GM12865 (cell line): ENCODE results near the gene EIF2A.

Experiments
- DNase-seq: peaks from one replicate; pipeline ENCODE4 v3.0.0; 2010; ENCODE audit warnings: low read depth
- H3K4me3 ChIP-seq: 2 replicates; pipeline ENCODE4 v1.5.1; 2011; ENCODE audit warnings: mild to moderate bottlenecking, low read depth, low read length, control low read depth
- CTCF ChIP-seq: IDR thresholded peaks from 2 replicates; pipeline ENCODE4 v1.5.1; 2011; ENCODE audit warnings: low read length, control low read depth, low read depth, inconsistent platforms; ENCODE audit not compliant: insufficient read depth; ENCODE audit errors: missing control alignments

Gene EIF2A

GRCh38 chr3:150635526-150635925 lies 88.9 kb downstream of the EIF2A start:
- no peak for TF ChIP-seq CTCF
- peak; percentile 73 for DNase-seq
- H3K4me3 ChIP-seq, result no peak overlapping the region
